Measurements from ENCODE around the gene CSF2. TPM values are rescaled to one million over a fixed set of nuclear protein-coding genes. Genes with fewer than 3 reads are reported as not detected.

Gene CSF2
- total RNA-seq, 4 donors from 2014 or later: not detected

GRCh38 chr5:132109494-132110053, 36.0 kb downstream of the CSF2 start:
- WGBS, 2 donors (ENCODE audit: low coverage in 1 of 2): 21 to 50% methylated on average over 2 to 3 of the region's 3 CpGs
- no peaks in the 10 kb centered on the region for H3K27me3 ChIP-seq
- no peaks in the 10 kb centered on the region for H3K36me3 ChIP-seq
- H3K4me3 ChIP-seq: no peak overlapping the region
- in situ Hi-C loops (cut with MboI; ENCODE audit: low pct_ligation_motif_present in 1 of 4, low pct_unique_long_range_greater_than_20kb in 1 of 4, low sequenced_read_pairs in 3 of 4): no loop called here
- no peak overlapping the region for H3K27ac ChIP-seq
- intact Hi-C loops (cut with DNase I; ENCODE audit: low total_unique reads): no loop called here
- no peak for DNase-seq
- H3K9me3 ChIP-seq: no peaks in the 10 kb centered on the region
- no peak for TF ChIP-seq POLR2AphosphoS5 (IDR thresholded peaks at IDR 0.05)
- TF ChIP-seq POLR2A (IDR thresholded peaks at IDR 0.05): no peak
- TF ChIP-seq CTCF (IDR thresholded peaks at IDR 0.05): no peak
- no peak for TF ChIP-seq EP300 (IDR thresholded peaks at IDR 0.05; ENCODE audit: low read depth)
- H3K4me1 ChIP-seq: no peaks in the 10 kb centered on the region

GRCh38 chr5:132110195-132110594, 36.6 kb downstream of the CSF2 start:
- Histone ChIP-seq H3K27me3 (no peaks in the 10 kb centered on the region), H3K4me1 (no peaks in the 10 kb centered on the region), H3K27ac (no peak overlapping the region), H3K9me3 (no peaks in the 10 kb centered on the region), H3K36me3 (no peaks in the 10 kb centered on the region), H3K4me3 (no peak overlapping the region)
- 72 to 81% methylated on average over 2 to 3 of the region's 3 CpGs for WGBS, 2 donors (ENCODE audit: low coverage in 1 of 2)
- intact Hi-C loops (cut with DNase I; ENCODE audit: low total_unique reads): no loop called here
- TF ChIP-seq EP300 (IDR thresholded peaks at IDR 0.05; ENCODE audit: low read depth) (no peak), POLR2A (IDR thresholded peaks at IDR 0.05) (no peak), POLR2AphosphoS5 (IDR thresholded peaks at IDR 0.05) (no peak)
- in situ Hi-C loops (cut with MboI; ENCODE audit: low pct_ligation_motif_present in 1 of 4, low pct_unique_long_range_greater_than_20kb in 1 of 4, low sequenced_read_pairs in 3 of 4): no loop called here
- DNase-seq: no peak

- no peak overlapping the region for H3K27ac ChIP-seq
- in situ Hi-C loops (cut with MboI; ENCODE audit: low pct_ligation_motif_present in 1 of 4, low pct_unique_long_range_greater_than_20kb in 1 of 4, low sequenced_read_pairs in 3 of 4): no loop called here
- no peak for TF ChIP-seq CTCF (IDR thresholded peaks at IDR 0.05)
- TF ChIP-seq POLR2AphosphoS5 (IDR thresholded peaks at IDR 0.05): no peak
- TF ChIP-seq EP300 (IDR thresholded peaks at IDR 0.05; ENCODE audit: low read depth): no peak
- no peak for TF ChIP-seq POLR2A (IDR thresholded peaks at IDR 0.05)
Measured at GRCh38 chr5:132110930-132111329, 37.3 kb downstream of the CSF2 start.

GRCh38 chr5:132112111-132112510, 38.5 kb downstream of the CSF2 start:
- no peaks in the 10 kb centered on the region for H3K9me3 ChIP-seq
- no peak for DNase-seq
- intact Hi-C loops (cut with DNase I; ENCODE audit: low total_unique reads) (no loop called here), in situ Hi-C loops (cut with MboI; ENCODE audit: low pct_ligation_motif_present in 1 of 4, low pct_unique_long_range_greater_than_20kb in 1 of 4, low sequenced_read_pairs in 3 of 4) (no loop called here)
- H3K27ac ChIP-seq: no peak overlapping the region
- H3K36me3 ChIP-seq: no peaks in the 10 kb centered on the region
- no peaks in the 10 kb centered on the region for H3K27me3 ChIP-seq
- H3K4me1 ChIP-seq: no peaks in the 10 kb centered on the region
- H3K4me3 ChIP-seq: no peak overlapping the region
- no peak for TF ChIP-seq EP300 (IDR thresholded peaks at IDR 0.05; ENCODE audit: low read depth)
- no peak for TF ChIP-seq POLR2A (IDR thresholded peaks at IDR 0.05)
- no peak for TF ChIP-seq CTCF (IDR thresholded peaks at IDR 0.05)
- TF ChIP-seq POLR2AphosphoS5 (IDR thresholded peaks at IDR 0.05): no peak
- 86 to 93% methylated on average over 3 of the region's 3 CpGs for WGBS, 2 donors (ENCODE audit: low coverage in 1 of 2)

More at GRCh38 chr5:132110930-132111329, 37.3 kb downstream of the CSF2 start:
- H3K27me3 ChIP-seq: no peaks in the 10 kb centered on the region
- no peaks in the 10 kb centered on the region for H3K4me1 ChIP-seq
- H3K36me3 ChIP-seq: no peaks in the 10 kb centered on the region
- H3K4me3 ChIP-seq: no peak overlapping the region
- DNase-seq: no peak
- intact Hi-C loops (cut with DNase I; ENCODE audit: low total_unique reads): no loop called here
- no peaks in the 10 kb centered on the region for H3K9me3 ChIP-seq

All from transverse colon (tissue), 4 donors.